Liver (tissue), 9 donors: ENCODE measurements around the gene C4B. TPM values are rescaled to one million over a fixed set of nuclear protein-coding genes. Genes with fewer than 3 reads are reported as not detected.

Experiments
- DNase-seq: peaks from one replicate; pipeline ENCODE4 v3.0.0-alpha.2; 2017; ENCODE audit warnings: low spot score
- H3K27ac ChIP-seq, 2 donors: one replicate each; pipeline ENCODE4 v1.7.0; 2013; ENCODE audit warnings: inconsistent platforms in 2 of 2, low read length in 2 of 2, control low read depth in 1 of 2, low read depth in 1 of 2, mild to moderate bottlenecking in 1 of 2
- H3K27me3 ChIP-seq, 4 donors: one replicate each; pipeline versions ENCODE4 v1.6.1 to v1.7.0; 2013; ENCODE audit warnings: low read length in 3 of 4, inconsistent platforms in 1 of 4, mild to moderate bottlenecking in 1 of 4, moderate library complexity in 1 of 4; ENCODE audit not compliant: control insufficient read depth in 4 of 4, insufficient read depth in 4 of 4
- H3K36me3 ChIP-seq, 4 donors: one replicate each; pipeline versions ENCODE4 v1.6.1 to v1.7.0; 2013; ENCODE audit warnings: low read length in 3 of 4, mild to moderate bottlenecking in 3 of 4, low read depth in 1 of 4, moderate library complexity in 1 of 4; ENCODE audit not compliant: control insufficient read depth in 4 of 4, insufficient read depth in 3 of 4
- H3K4me1 ChIP-seq, 4 donors: one replicate each; pipeline versions ENCODE4 v1.6.1 to v1.7.0; 2013; ENCODE audit warnings: low read length in 3 of 4, mild to moderate bottlenecking in 3 of 4, moderate library complexity in 1 of 4; ENCODE audit not compliant: control insufficient read depth in 4 of 4, insufficient read depth in 4 of 4
- H3K4me3 ChIP-seq, 3 donors: one replicate each; pipeline versions ENCODE4 v1.6.1 to v1.7.0; 2013; ENCODE audit warnings: low read length in 3 of 3, control low read depth in 1 of 3, low read depth in 1 of 3, mild to moderate bottlenecking in 1 of 3
- H3K9ac ChIP-seq, 2 donors: one replicate each; pipeline ENCODE4 v1.7.0; 2013; ENCODE audit warnings: low read length in 2 of 2, mild to moderate bottlenecking in 2 of 2, moderate library complexity in 2 of 2, control low read depth in 1 of 2, low read depth in 1 of 2
- H3K9me3 ChIP-seq, 4 donors: one replicate each; pipeline versions ENCODE4 v1.6.1 to v1.7.0; 2013; ENCODE audit warnings: low read length in 3 of 4; ENCODE audit not compliant: control insufficient read depth in 4 of 4
- CTCF ChIP-seq: fragments of 150-350 bp; IDR thresholded peaks from 2 replicates; pipeline ENCODE4 v1.5.1; 2017; ENCODE audit warnings: improper control_type of control experiment, low read depth, low read length; ENCODE audit not compliant: missing input control
- EGR1 ChIP-seq, 2 donors: IDR thresholded peaks; 2 replicates each; pipeline ENCODE4 v1.6.1; 2016 to 2018; ENCODE audit warnings: antibody characterized with exemption in 2 of 2, low read depth in 2 of 2
- FOXA1 ChIP-seq: IDR thresholded peaks from 2 replicates; pipeline ENCODE4 v1.6.1; 2016; ENCODE audit warnings: antibody characterized with exemption
- FOXA2 ChIP-seq: IDR thresholded peaks from 2 replicates; pipeline ENCODE4 v1.6.1; 2016; ENCODE audit warnings: antibody characterized with exemption
- GABPA ChIP-seq, 2 donors: IDR thresholded peaks in 1 of 2; conservative IDR thresholded peaks in 1 of 2; 2 replicates each; pipeline ENCODE4 v1.6.1; 2016; ENCODE audit warnings: antibody characterized with exemption in 2 of 2, mild to moderate bottlenecking in 1 of 2, moderate library complexity in 1 of 2
- HNF4A ChIP-seq, 2 donors: conservative IDR thresholded peaks; 2 replicates each; pipeline ENCODE4 v1.6.1; 2016; ENCODE audit warnings: antibody characterized with exemption in 2 of 2, mild to moderate bottlenecking in 2 of 2
- HNF4G ChIP-seq: IDR thresholded peaks from 2 replicates; pipeline ENCODE4 v1.6.1; 2016; ENCODE audit warnings: antibody characterized with exemption
- JUND ChIP-seq, 2 donors: IDR thresholded peaks; 2 replicates each; pipeline ENCODE4 v1.6.1; 2016; ENCODE audit warnings: antibody characterized with exemption in 2 of 2
- NR2F2 ChIP-seq: IDR thresholded peaks from 2 replicates; pipeline ENCODE4 v1.6.1; 2016; ENCODE audit warnings: antibody characterized with exemption
- RAD21 ChIP-seq, 2 donors: IDR thresholded peaks; 2 replicates each; pipeline ENCODE4 v1.6.1; 2016; ENCODE audit warnings: antibody characterized with exemption in 2 of 2, mild to moderate bottlenecking in 2 of 2
- RXRA ChIP-seq, 2 donors: IDR thresholded peaks; 2 replicates each; pipeline ENCODE4 v1.6.1; 2017 to 2018; ENCODE audit warnings: antibody characterized with exemption in 2 of 2, mild to moderate bottlenecking in 1 of 2
- SP1 ChIP-seq: IDR thresholded peaks from 2 replicates; pipeline ENCODE4 v1.6.1; 2018; ENCODE audit warnings: antibody characterized with exemption, mild to moderate bottlenecking
- TAF1 ChIP-seq: conservative IDR thresholded peaks from 2 replicates; pipeline ENCODE4 v1.6.1; 2016; ENCODE audit warnings: antibody characterized with exemption, mild to moderate bottlenecking
- YY1 ChIP-seq: IDR thresholded peaks from 2 replicates; pipeline ENCODE4 v1.6.1; 2016; ENCODE audit warnings: antibody characterized with exemption, mild to moderate bottlenecking
- ZBTB33 ChIP-seq: IDR thresholded peaks from 2 replicates; pipeline ENCODE4 v1.6.1; 2016; ENCODE audit warnings: antibody characterized with exemption
- WGBS: extraction: QIAGEN DNeasy Blood & Tissue Kit; methylation state at CpG from one replicate; pipeline ENCODE4 v1.1.7; 2013; 5-methylcytosine and 5-hydroxymethylcytosine counted together
- polyA plus RNA-seq, 2 donors: library from polyadenylated mRNA; stranded (reverse) in 1 of 2; unstranded in 1 of 2; fragments of 200-250 nt in 1 of 2; fragments of >200 nt in 1 of 2; fragmentation: Nextera tagmentation in 1 of 2; extraction: Ambion mirVana in 1 of 2; gene quantifications; one replicate each; pipeline versions ENCODE4 v1.2.1 to v1.2.3, GENCODE V29; 2013 to 2015
- total RNA-seq, 2 donors: library from RNA; depleted of rRNA; stranded (reverse); fragments of >200 nt; gene quantifications; one replicate each; pipeline ENCODE4 v1.2.3, GENCODE V29; 2014
- donor health status: healthy.
- donor health status: healthy.
- donor health status: healthy.
- donor health status: healthy.
- donor health status: healthy.

The C4B gene
- total and polyA plus RNA-seq, 4 donors, result 666 to 3,560 (median 1,406) TPM

GRCh38 chr6:32081168-32081990, 66.8 kb downstream of the C4B start (continued):
- no peak for TF ChIP-seq CTCF
- TF ChIP-seq RAD21 (IDR thresholded peaks at IDR 0.05), result no peak
- TF ChIP-seq EGR1 (IDR thresholded peaks at IDR 0.05; ENCODE audit: low read depth in 2 of 2), result no peak
- TF ChIP-seq HNF4G, result no peak

GRCh38 chr6:32082478-32082877, 67.9 kb downstream of the C4B start:
- H3K9me3 ChIP-seq, result no peaks in the 10 kb centered on the region
- no peak overlapping the region for H3K4me3 ChIP-seq
- 58% methylated on average over 6 of the region's 6 CpGs for WGBS
- H3K36me3 ChIP-seq, result no peaks in the 10 kb centered on the region
- no peak for DNase-seq
- H3K27ac ChIP-seq, result no peak overlapping the region
- TF ChIP-seq TAF1 (no peak), JUND (IDR thresholded peaks at IDR 0.05) (no peak), HNF4G (no peak), ZBTB33 (no peak), YY1 (no peak), RAD21 (IDR thresholded peaks at IDR 0.05) (no peak), EGR1 (IDR thresholded peaks at IDR 0.05; ENCODE audit: low read depth in 2 of 2) (no peak), GABPA (IDR thresholded peaks at IDR 0.05 in 1 of 2, conservative IDR thresholded peaks at IDR 0.05 in 1 of 2) (no peak), SP1 (no peak), NR2F2 (no peak)
- no peak overlapping the region for H3K9ac ChIP-seq
- H3K27me3 ChIP-seq, result peaks cover 0 to 3% (median 0%) of the 10 kb centered on the region in 4 donors
- H3K4me1 ChIP-seq, result peaks cover 0 to 5% (median 2%) of the 10 kb centered on the region in 4 donors

- Histone ChIP-seq H3K4me3 (no peak overlapping the region), H3K27ac (no peak overlapping the region), H3K4me1 (peaks cover 0 to 5% (median 2%) of the 10 kb centered on the region in 4 donors), H3K36me3 (no peaks in the 10 kb centered on the region), H3K9ac (no peak overlapping the region), H3K9me3 (no peaks in the 10 kb centered on the region), H3K27me3 (peaks cover 0 to 3% (median 0%) of the 10 kb centered on the region in 4 donors)
- TF ChIP-seq ZBTB33 (no peak), FOXA1 (no peak), HNF4A (conservative IDR thresholded peaks at IDR 0.05) (no peak), EGR1 (IDR thresholded peaks at IDR 0.05; ENCODE audit: low read depth in 2 of 2) (no peak), HNF4G (no peak), RXRA (IDR thresholded peaks at IDR 0.05) (no peak), JUND (IDR thresholded peaks at IDR 0.05) (no peak), SP1 (no peak), YY1 (no peak), GABPA (IDR thresholded peaks at IDR 0.05 in 1 of 2, conservative IDR thresholded peaks at IDR 0.05 in 1 of 2) (no peak), TAF1 (no peak), NR2F2 (no peak), FOXA2 (no peak), CTCF (no peak)
- no peak for DNase-seq
- 86% methylated on average over 9 of the region's 9 CpGs for WGBS
Measured at GRCh38 chr6:32082935-32083334, 68.3 kb downstream of the C4B start.
